ENCODE measurements around the gene RARB. TPM values are rescaled to one million over a fixed set of nuclear protein-coding genes. Genes with fewer than 3 reads are reported as not detected.
A peak's percentile ranks its signal among the peaks of the same experiment; 100 is the strongest.

The RARB gene
- total and polyA plus RNA-seq, 2 donors (not counting 3 experiments of a cell fraction or from before 2014, with no cell fraction given), result 15.3 to 23.4 TPM

DNA sequence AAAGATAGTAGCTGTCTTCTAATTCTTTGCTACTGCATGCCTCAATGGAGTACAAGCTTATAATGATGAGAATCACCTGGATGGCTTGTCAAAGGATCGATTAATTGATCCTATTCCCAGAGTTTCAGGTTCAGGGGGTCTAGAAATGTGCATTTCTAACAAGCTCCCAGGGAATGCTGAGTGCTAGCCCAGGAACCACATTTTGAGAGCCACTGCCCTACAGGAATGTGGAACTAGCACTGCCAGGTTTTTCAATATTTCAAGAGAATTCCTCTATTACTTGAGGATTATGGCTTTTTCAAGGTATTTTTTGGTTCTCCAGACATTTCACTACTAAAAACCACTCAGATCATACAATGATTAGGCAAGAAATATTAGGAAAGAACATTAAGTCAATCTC is 52.7 kb downstream of the RARB start:
- no peaks in the 10 kb centered on the region for H3K27me3 ChIP-seq (ENCODE audit: control insufficient read depth in 2 of 2, insufficient read depth in 2 of 2, low read length in 2 of 2)
- CTCF ChIA-PET, result interaction anchor here (1.4 to 1.8 kb wide), 2 partner anchors 8 to 53 kb away, joined by 3 to 6 read pairs; partner anchors contain the start of gene RARB
- BruUV-seq (replicated peaks), result no TSS peak
- no peak overlapping the region for H2AFZ ChIP-seq (ENCODE audit: low read depth, low read length)
- no peak overlapping the region for H3K4me3 ChIP-seq (replicated peaks in 1 of 3; ENCODE audit: insufficient read depth in 1 of 3, low read depth in 1 of 3, low read length in 3 of 3)
- H3K9ac ChIP-seq (replicated peaks; ENCODE audit: extremely low read depth, insufficient read depth, low read length), result no peak overlapping the region
- dilution Hi-C loops (cut with MboI; ENCODE audit: extremely low pct_ligation_motif_present, low sequenced_read_pairs) (no loop called here), intact Hi-C loops (cut with micrococcal nuclease) (no loop called here)
- H3K4me2 ChIP-seq (ENCODE audit: insufficient read depth, low read length), result no peak overlapping the region
- peaks cover 55% of the 10 kb centered on the region for H3K4me1 ChIP-seq (ENCODE audit: control insufficient read depth, extremely low read depth, insufficient read depth, low read length)
- TF ChIP-seq POLR2A (IDR thresholded peaks at IDR 0.05; ENCODE audit: low read depth, low read length) (no peak), MYC (IDR thresholded peaks at IDR 0.05; ENCODE audit: low read depth, low read length) (no peak), JUN (IDR thresholded peaks at IDR 0.05; ENCODE audit: borderline replicate concordance, insufficient read depth, insufficient read length, low read depth) (no peak), POLR2AphosphoS5 (IDR thresholded peaks at IDR 0.05; ENCODE audit: insufficient read depth, low read depth, low read length) (no peak), EZH2 (IDR thresholded peaks at IDR 0.05; ENCODE audit: borderline replicate concordance, low read depth, low read length, severe bottlenecking) (no peak), FOS (IDR thresholded peaks at IDR 0.05; ENCODE audit: borderline replicate concordance, insufficient read depth, low read length) (no peak), GATA2 (IDR thresholded peaks at IDR 0.05; ENCODE audit: insufficient read depth, insufficient read length, low read depth, low read length) (no peak)
- TF ChIP-seq, protein P1, sequence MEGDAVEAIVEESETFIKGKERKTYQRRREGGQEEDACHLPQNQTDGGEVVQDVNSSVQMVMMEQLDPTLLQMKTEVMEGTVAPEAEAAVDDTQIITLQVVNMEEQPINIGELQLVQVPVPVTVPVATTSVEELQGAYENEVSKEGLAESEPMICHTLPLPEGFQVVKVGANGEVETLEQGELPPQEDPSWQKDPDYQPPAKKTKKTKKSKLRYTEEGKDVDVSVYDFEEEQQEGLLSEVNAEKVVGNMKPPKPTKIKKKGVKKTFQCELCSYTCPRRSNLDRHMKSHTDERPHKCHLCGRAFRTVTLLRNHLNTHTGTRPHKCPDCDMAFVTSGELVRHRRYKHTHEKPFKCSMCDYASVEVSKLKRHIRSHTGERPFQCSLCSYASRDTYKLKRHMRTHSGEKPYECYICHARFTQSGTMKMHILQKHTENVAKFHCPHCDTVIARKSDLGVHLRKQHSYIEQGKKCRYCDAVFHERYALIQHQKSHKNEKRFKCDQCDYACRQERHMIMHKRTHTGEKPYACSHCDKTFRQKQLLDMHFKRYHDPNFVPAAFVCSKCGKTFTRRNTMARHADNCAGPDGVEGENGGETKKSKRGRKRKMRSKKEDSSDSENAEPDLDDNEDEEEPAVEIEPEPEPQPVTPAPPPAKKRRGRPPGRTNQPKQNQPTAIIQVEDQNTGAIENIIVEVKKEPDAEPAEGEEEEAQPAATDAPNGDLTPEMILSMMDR (IDR thresholded peaks at IDR 0.05; ENCODE audit: extremely low read depth in 1 of 2, insufficient read depth in 1 of 2, low read depth in 1 of 2, low read length in 2 of 2), result no peak
- H3K36me3 ChIP-seq (ENCODE audit: control insufficient read depth in 2 of 2, extremely low read depth in 1 of 2, insufficient read depth in 2 of 2, low read length in 2 of 2), result no peaks in the 10 kb centered on the region
- POLR2A ChIA-PET, result no interaction called here
- H3K9me3 ChIP-seq (replicated peaks; ENCODE audit: control insufficient read depth, insufficient read depth, low read length), result no peaks in the 10 kb centered on the region
- no peak overlapping the region for H3K27ac ChIP-seq (ENCODE audit: insufficient read depth, low read depth, low read length)
- H3K79me2 ChIP-seq (ENCODE audit: control insufficient read depth, insufficient read depth, low read length), result peaks cover 31% of the 10 kb centered on the region
- H3K9me1 ChIP-seq (replicated peaks; ENCODE audit: control insufficient read depth, extremely low read depth, insufficient read depth, low read length), result no peaks in the 10 kb centered on the region
- DNase-seq (ENCODE audit: low read depth, low spot score), result peak; percentile 37
- no peak for FAIRE-seq
- no peaks in the 10 kb centered on the region for H4K20me1 ChIP-seq (replicated peaks; ENCODE audit: control insufficient read depth, extremely low read depth, insufficient read depth, low read length)
